Stimulated activated CD8-positive, alpha-beta memory T cell treated with anti-CD3 and anti-CD28 coated beads, Interleukin-2, amount 100 ng/mL, for 48 hours (primary cell): ENCODE data around the gene ZFYVE1.

Experiments
- DNase-seq, 2 donors: peaks; one replicate each; pipeline ENCODE4 v3.0.0-alpha.2; 2020; ENCODE audit warnings: low read depth in 2 of 2

ZFYVE1 gene

DNA sequence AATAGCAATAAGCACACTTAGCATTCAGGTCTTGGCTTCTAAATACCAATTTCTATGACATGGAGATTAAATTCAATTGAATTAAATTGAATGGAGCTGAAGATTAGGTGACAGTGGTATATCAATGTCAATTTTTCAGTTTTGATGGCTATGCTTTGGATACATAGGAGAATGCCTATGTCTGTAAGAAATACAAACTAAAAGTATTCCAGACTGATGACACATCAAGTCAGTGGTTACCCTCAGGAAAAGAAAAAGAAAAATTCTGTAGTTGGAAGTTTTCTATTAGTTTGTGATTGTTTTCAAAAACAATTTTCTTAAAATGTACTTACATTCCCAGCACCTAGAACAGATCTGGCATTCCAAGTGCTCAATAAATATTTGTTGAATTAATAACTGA is 105.5 kb downstream of the ZFYVE1 start:
- DNase-seq = no peak

DNA sequence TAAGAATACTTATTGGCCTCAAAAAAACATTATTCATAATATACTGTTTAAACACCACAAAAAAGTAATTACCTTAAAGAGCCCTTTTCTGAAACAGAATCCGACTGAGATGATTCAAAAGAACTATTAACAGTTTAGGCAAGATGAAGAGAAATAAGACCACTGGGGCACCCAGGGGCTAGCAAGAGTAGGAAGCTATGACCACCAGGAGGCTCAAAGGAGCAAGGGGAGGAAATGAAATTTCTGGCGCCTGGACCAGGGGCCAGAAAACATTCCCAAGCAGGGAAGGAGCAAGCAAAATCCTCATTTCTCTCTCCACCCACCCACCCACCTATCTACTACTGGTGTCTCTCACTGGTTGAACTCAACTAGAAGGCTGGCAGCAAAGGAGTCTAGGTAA is 106.9 kb downstream of the ZFYVE1 start:
- no peak for DNase-seq
